Measurements from ENCODE around the gene ATXN2. TPM values are rescaled to one million over a fixed set of nuclear protein-coding genes. Genes with fewer than 3 reads are reported as not detected.

The ATXN2 gene
- total RNA-seq, 2 experiments from 2014 or later, result 21.9 to 23.7 TPM

DNA sequence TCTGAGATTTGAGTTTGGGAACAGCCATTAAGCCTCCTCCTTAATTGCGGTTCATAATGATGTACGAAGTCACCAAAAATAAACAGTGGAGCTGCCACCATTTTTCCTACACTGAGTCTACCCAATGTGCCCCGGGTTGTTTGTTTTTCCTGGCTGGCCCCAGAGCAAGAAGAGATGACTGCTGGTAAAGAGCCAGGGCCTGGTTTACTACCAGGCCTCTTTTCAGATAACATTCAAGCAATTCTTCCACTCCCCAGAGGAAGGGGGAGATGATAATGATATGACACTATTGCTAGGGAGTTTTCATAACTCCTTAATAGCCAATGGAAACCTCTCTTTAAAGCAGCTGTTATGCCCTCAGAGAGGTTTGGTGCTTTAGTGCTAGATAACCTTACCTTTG lies 44.3 kb upstream of the ATXN2 start:
- Histone ChIP-seq H3K9me3 (ENCODE audit: control insufficient read depth in 1 of 2, insufficient read depth in 1 of 2, low read length in 2 of 2) (no peaks in the 10 kb centered on the region), H3K36me3 (ENCODE audit: insufficient read depth, low read length) (peaks cover 55% of the 10 kb centered on the region), H3K27ac (ENCODE audit: low read depth in 1 of 2, low read length in 2 of 2) (no peak overlapping the region), H3K4me1 (ENCODE audit: insufficient read depth, low read length) (no peaks in the 10 kb centered on the region), H3K27me3 (ENCODE audit: control insufficient read depth in 1 of 2, insufficient read depth in 2 of 2, low read length in 2 of 2) (no peaks in the 10 kb centered on the region), H3K4me3 (ENCODE audit: low read length) (no peak overlapping the region)
- DNase-seq, result no peak
- no peak overlapping the region for H3K27ac Mint-ChIP-seq
- H3K4me1 Mint-ChIP-seq (ENCODE audit: low read depth), result no peaks in the 10 kb centered on the region
- ChIA-PET CTCF (no interaction called here), POLR2A (no interaction called here)
- no peak for ATAC-seq (ENCODE audit: poor library complexity)
- peaks cover 61% of the 10 kb centered on the region for H3K36me3 Mint-ChIP-seq (ENCODE audit: low read depth)
- no peaks in the 10 kb centered on the region for H3K27me3 Mint-ChIP-seq
- H3K9me3 Mint-ChIP-seq, result no peaks in the 10 kb centered on the region
- no peak overlapping the region for H3K4me3 Mint-ChIP-seq
- intact Hi-C loops (cut with DNase I, micrococcal nuclease), result no loop called here
- no peak for TF ChIP-seq CTCF (IDR thresholded peaks at IDR 0.05)

GRCh38 chr12:111642681-111643426 lies 43.7 kb upstream of the ATXN2 start:
- POLR2A ChIA-PET, result no interaction called here
- no peaks in the 10 kb centered on the region for H3K4me1 Mint-ChIP-seq (ENCODE audit: low read depth)
- ATAC-seq (ENCODE audit: poor library complexity) (no peak), DNase-seq (no peak)
- Histone ChIP-seq H3K9me3 (ENCODE audit: control insufficient read depth in 1 of 2, insufficient read depth in 1 of 2, low read length in 2 of 2) (no peaks in the 10 kb centered on the region), H3K36me3 (ENCODE audit: insufficient read depth, low read length) (peaks cover 55% of the 10 kb centered on the region), H3K27ac (ENCODE audit: low read depth in 1 of 2, low read length in 2 of 2) (no peak overlapping the region), H3K4me1 (ENCODE audit: insufficient read depth, low read length) (no peaks in the 10 kb centered on the region), H3K27me3 (ENCODE audit: control insufficient read depth in 1 of 2, insufficient read depth in 2 of 2, low read length in 2 of 2) (no peaks in the 10 kb centered on the region), H3K4me3 (ENCODE audit: low read length) (no peak overlapping the region)
- no peak overlapping the region for H3K4me3 Mint-ChIP-seq
- TF ChIP-seq CTCF (IDR thresholded peaks at IDR 0.05), result no peak
- no peak overlapping the region for H3K27ac Mint-ChIP-seq
- H3K9me3 Mint-ChIP-seq, result no peaks in the 10 kb centered on the region
- intact Hi-C loops (cut with DNase I, micrococcal nuclease), result no loop called here
- H3K27me3 Mint-ChIP-seq, result no peaks in the 10 kb centered on the region
- CTCF ChIA-PET, result no interaction called here
- H3K36me3 Mint-ChIP-seq (ENCODE audit: low read depth), result peaks cover 59% of the 10 kb centered on the region

- no peak for TF ChIP-seq CTCF (IDR thresholded peaks at IDR 0.05)
- Histone ChIP-seq H3K4me1 (ENCODE audit: insufficient read depth, low read length) (no peaks in the 10 kb centered on the region), H3K27ac (ENCODE audit: low read depth in 1 of 2, low read length in 2 of 2) (no peak overlapping the region), H3K36me3 (ENCODE audit: insufficient read depth, low read length) (peaks cover 36% of the 10 kb centered on the region), H3K27me3 (ENCODE audit: control insufficient read depth in 1 of 2, insufficient read depth in 2 of 2, low read length in 2 of 2) (no peaks in the 10 kb centered on the region), H3K4me3 (ENCODE audit: low read length) (no peak overlapping the region), H3K9me3 (ENCODE audit: control insufficient read depth in 1 of 2, insufficient read depth in 1 of 2, low read length in 2 of 2) (no peaks in the 10 kb centered on the region)
- intact Hi-C loops (cut with DNase I, micrococcal nuclease), result no loop called here
- ATAC-seq (ENCODE audit: poor library complexity) (no peak), DNase-seq (no peak)
- Mint-ChIP-seq H3K9me3 (no peaks in the 10 kb centered on the region), H3K36me3 (ENCODE audit: low read depth) (peaks cover 36% of the 10 kb centered on the region), H3K27ac (no peak overlapping the region), H3K27me3 (no peaks in the 10 kb centered on the region), H3K4me1 (ENCODE audit: low read depth) (no peaks in the 10 kb centered on the region), H3K4me3 (no peak overlapping the region)
- CTCF ChIA-PET, result interaction anchor here (0.5 kb wide), 1 partner anchor 218 kb away, joined by 3 read pairs; no protein-coding TSS in a partner anchor
- POLR2A ChIA-PET, result no interaction called here
Measured at GRCh38 chr12:111640506-111640905, 41.4 kb upstream of the ATXN2 start.

Data from CD4-positive, alpha-beta T cell (primary cell).